A673 (cell line): ENCODE results near the gene C17orf113. TPM values are rescaled to one million over a fixed set of nuclear protein-coding genes. Genes with fewer than 3 reads are reported as not detected.

Experiments
- BruUV-seq: library from RNA; stranded (reverse); fragments of 400-500 nt; replicated peaks from 2 replicates; lab custom pipeline; 2021; lab: Mats Ljungman, UMichigan
- CTCF ChIA-PET: fragments of 300-600 bp; sonication (Branson Sonifier 250); formaldehyde crosslinking; loops from one replicate; lab custom pipeline; 2022; ENCODE audit warnings: antibody characterized with exemption; lab: Charles Lee
- POLR2A ChIA-PET: fragments of 300-600 bp; sonication (Branson Sonifier 250); formaldehyde crosslinking; loops from one replicate; lab custom pipeline; 2022; ENCODE audit warnings: antibody characterized with exemption; ENCODE audit not compliant: low non-redundant PET; lab: Charles Lee
- DNase-seq: peaks from one replicate; pipeline ENCODE4 v3.0.0-alpha.2; 2015; ENCODE audit warnings: low spot score
- H3K27ac ChIP-seq: fragments of 200-600 bp; sonication (generic); 2 replicates; pipeline ENCODE4 v1.5.1; 2016; ENCODE audit warnings: mixed run types, low read depth, mild to moderate bottlenecking, mixed read lengths, antibody characterized with exemption, low read length; ENCODE audit not compliant: poor library complexity, severe bottlenecking
- H3K27me3 ChIP-seq: fragments of 200-600 bp; sonication (generic); replicated peaks from 2 replicates; pipeline ENCODE4 v1.6.1; 2017; ENCODE audit warnings: mixed run types, low read depth, mild to moderate bottlenecking, mixed read lengths, antibody characterized with exemption, low read length; ENCODE audit not compliant: insufficient read depth, poor library complexity
- H3K36me3 ChIP-seq: fragments of 200-600 bp; sonication (generic); 2 replicates; pipeline ENCODE4 v1.6.1; 2016; ENCODE audit warnings: mixed run types, mild to moderate bottlenecking, mixed read lengths, antibody characterized with exemption, low read length; ENCODE audit not compliant: insufficient read depth, poor library complexity, severe bottlenecking
- H3K4me1 ChIP-seq: fragments of 200-600 bp; sonication (generic); 2 replicates; pipeline ENCODE4 v1.6.1; 2017; ENCODE audit warnings: mixed run types, mild to moderate bottlenecking, mixed read lengths, antibody characterized with exemption, low read length; ENCODE audit not compliant: insufficient read depth, poor library complexity, severe bottlenecking
- H3K4me3 ChIP-seq: fragments of 200-600 bp; sonication (generic); 2 replicates; pipeline ENCODE4 v1.5.1; 2016; ENCODE audit warnings: low read depth, mixed run types, mild to moderate bottlenecking, mixed read lengths, low read length; ENCODE audit not compliant: poor library complexity, severe bottlenecking
- H3K9me3 ChIP-seq: fragments of 200-600 bp; sonication (generic); 2 replicates; pipeline ENCODE4 v1.6.1; 2016; ENCODE audit warnings: mixed run types, low read depth, mild to moderate bottlenecking, mixed read lengths, antibody characterized with exemption, low read length; ENCODE audit not compliant: poor library complexity, severe bottlenecking
- EZH2 ChIP-seq: fragments of 200-600 bp; sonication (generic); IDR thresholded peaks from 2 replicates; pipeline ENCODE4 v1.6.1; 2017; ENCODE audit warnings: borderline replicate concordance, low read depth, mild to moderate bottlenecking, mixed read lengths, antibody characterized with exemption, low read length; ENCODE audit not compliant: poor library complexity, severe bottlenecking
- intact Hi-C: fragments of 100-400 bp; cut with micrococcal nuclease; formaldehyde crosslinking; loops from one replicate; pipeline ENCODE4 v1.10.0; 2022; ENCODE audit not compliant: unreplicated experiment
- total RNA-seq: library from RNA; stranded (reverse); gene quantifications from 2 replicates; pipeline ENCODE4 v1.2.3, GENCODE V29; 2021
- TF ChIP-seq, protein P1 (sequence below): fragments of 300-800, 200-600 bp; sonication (generic); conservative IDR thresholded peaks from 2 replicates; pipeline ENCODE4 v1.5.1; 2017; ENCODE audit warnings: low read depth, mild to moderate bottlenecking, antibody characterized with exemption, low read length, moderate library complexity, mixed read lengths

Gene C17orf113
- total RNA-seq, 1 experiment from 2014 or later, result 0.41 TPM

DNA sequence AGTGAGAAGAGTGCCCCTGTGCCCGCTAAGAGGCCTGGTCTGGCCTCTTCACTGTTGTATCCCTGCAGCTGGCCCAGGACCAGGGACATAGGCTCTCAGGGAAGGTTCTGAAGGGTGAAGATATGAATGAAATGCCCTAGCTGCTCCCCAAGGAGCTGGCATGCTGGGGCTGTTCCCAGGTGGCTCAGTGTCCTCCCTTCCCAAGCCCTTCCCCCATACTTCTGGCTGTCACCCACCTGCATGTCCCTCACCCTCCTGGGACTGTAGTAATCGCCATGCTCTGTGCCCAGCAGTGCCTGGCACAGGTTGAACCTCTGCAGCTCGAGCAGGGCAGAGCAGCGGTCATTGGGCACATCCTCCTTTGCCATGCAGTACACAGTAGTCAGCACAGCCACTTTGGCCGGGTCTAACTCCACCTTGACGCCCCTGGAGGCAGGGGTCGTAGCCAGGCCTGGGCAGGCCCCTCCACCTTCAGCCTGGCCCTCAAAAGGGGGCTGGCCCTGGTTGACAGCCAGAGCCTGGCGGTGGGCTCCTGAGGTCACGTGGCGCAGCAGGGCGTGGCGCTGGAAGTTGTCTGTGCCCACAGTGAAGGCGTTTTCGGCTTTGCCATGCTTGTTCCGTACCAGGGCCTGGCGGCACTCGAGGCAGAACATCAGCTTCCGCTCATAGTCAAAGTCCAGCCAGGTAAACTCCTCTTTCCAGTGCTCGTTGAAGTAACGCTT is 7.6 kb downstream of the C17orf113 start:
- no peaks in the 10 kb centered on the region for H3K4me1 ChIP-seq
- no peak overlapping the region for H3K4me3 ChIP-seq
- DNase-seq, result no peak
- H3K27me3 ChIP-seq, result no peaks in the 10 kb centered on the region
- no TSS peak for BruUV-seq
- no peak overlapping the region for H3K27ac ChIP-seq
- TF ChIP-seq, protein P1, sequence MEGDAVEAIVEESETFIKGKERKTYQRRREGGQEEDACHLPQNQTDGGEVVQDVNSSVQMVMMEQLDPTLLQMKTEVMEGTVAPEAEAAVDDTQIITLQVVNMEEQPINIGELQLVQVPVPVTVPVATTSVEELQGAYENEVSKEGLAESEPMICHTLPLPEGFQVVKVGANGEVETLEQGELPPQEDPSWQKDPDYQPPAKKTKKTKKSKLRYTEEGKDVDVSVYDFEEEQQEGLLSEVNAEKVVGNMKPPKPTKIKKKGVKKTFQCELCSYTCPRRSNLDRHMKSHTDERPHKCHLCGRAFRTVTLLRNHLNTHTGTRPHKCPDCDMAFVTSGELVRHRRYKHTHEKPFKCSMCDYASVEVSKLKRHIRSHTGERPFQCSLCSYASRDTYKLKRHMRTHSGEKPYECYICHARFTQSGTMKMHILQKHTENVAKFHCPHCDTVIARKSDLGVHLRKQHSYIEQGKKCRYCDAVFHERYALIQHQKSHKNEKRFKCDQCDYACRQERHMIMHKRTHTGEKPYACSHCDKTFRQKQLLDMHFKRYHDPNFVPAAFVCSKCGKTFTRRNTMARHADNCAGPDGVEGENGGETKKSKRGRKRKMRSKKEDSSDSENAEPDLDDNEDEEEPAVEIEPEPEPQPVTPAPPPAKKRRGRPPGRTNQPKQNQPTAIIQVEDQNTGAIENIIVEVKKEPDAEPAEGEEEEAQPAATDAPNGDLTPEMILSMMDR, result no peak
- no peak for TF ChIP-seq EZH2
- H3K36me3 ChIP-seq, result no peaks in the 10 kb centered on the region
- POLR2A ChIA-PET, result no interaction called here
- CTCF ChIA-PET, result no interaction called here
- H3K9me3 ChIP-seq, result no peaks in the 10 kb centered on the region
- intact Hi-C loops, result no loop called here

DNA sequence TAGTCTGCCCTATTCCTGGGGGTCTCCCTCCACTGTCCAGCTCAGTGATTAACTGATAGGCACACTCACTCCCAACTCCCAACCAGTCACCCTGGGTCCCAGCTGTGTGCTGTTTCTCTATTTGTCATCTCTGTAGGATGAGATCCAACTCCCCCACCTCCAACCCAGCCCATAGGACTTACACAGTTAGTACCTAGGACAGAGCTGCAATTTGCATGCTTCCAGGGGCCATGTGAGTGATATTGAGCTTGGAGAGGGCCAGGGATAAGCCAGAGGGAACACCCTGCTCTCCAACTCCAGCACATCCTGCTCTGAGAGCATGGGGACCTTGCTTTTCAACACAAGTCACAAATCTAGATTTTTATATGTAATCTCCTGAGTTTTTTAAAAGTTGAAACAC is 8.8 kb downstream of the C17orf113 start:
- intact Hi-C loops, result no loop called here
- Histone ChIP-seq H3K4me1 (no peaks in the 10 kb centered on the region), H3K36me3 (no peaks in the 10 kb centered on the region), H3K4me3 (no peak overlapping the region), H3K27me3 (no peaks in the 10 kb centered on the region), H3K9me3 (no peaks in the 10 kb centered on the region), H3K27ac (no peak overlapping the region)
- ChIA-PET POLR2A (no interaction called here), CTCF (no interaction called here)
- BruUV-seq, result no TSS peak
- no peak for DNase-seq
- no peak for TF ChIP-seq EZH2
- TF ChIP-seq, protein P1, result no peak

DNA sequence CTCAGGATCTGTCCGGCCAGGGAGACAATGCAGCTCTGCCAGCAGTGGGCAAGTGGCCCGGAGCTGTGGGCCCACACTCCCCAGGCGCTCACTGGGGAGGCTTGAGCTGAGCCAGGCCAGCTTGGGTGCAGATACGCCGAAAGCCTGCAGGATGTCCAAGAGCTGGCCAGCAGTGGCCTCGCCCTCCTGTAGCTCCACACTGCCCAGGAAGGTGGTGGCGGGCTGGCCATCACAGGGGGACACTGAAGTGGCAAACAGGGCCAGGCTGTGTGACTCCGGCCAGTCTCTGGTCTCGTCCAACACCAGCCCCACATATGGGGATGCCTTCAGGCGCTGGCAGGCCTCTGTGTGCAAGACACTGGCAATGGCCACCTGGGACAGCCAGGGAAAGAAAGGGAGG is 9.6 kb downstream of the C17orf113 start:
- no peak overlapping the region for H3K27ac ChIP-seq
- TF ChIP-seq EZH2, result no peak
- TF ChIP-seq, protein P1, result no peak
- no peaks in the 10 kb centered on the region for H3K27me3 ChIP-seq
- POLR2A ChIA-PET, result no interaction called here
- H3K9me3 ChIP-seq, result no peaks in the 10 kb centered on the region
- BruUV-seq, result no TSS peak
- intact Hi-C loops, result no loop called here
- H3K4me3 ChIP-seq, result no peak overlapping the region
- DNase-seq, result no peak
- CTCF ChIA-PET, result no interaction called here
- no peaks in the 10 kb centered on the region for H3K4me1 ChIP-seq
- no peaks in the 10 kb centered on the region for H3K36me3 ChIP-seq
